Osteoblast (primary cell): ENCODE results near the gene NRIP1. TPM values are rescaled to one million over a fixed set of nuclear protein-coding genes. Genes with fewer than 3 reads are reported as not detected.

ENCODE experiments used
- DNase-seq: peaks from one replicate; pipeline ENCODE4 v3.0.0; 2011; ENCODE audit warnings: low spot score, mixed read lengths; ENCODE audit not compliant: insufficient read length; ENCODE audit errors: missing footprints
- H2AFZ ChIP-seq: 2 replicates; pipeline ENCODE4 v1.6.0; 2011; ENCODE audit warnings: mild to moderate bottlenecking, low read length
- H3K27ac ChIP-seq: 2 replicates; pipeline ENCODE4 v1.5.1; 2011; ENCODE audit warnings: mild to moderate bottlenecking, low read depth, low read length, moderate library complexity
- H3K27me3 ChIP-seq: 2 replicates; pipeline ENCODE4 v1.6.0; 2012; ENCODE audit warnings: mild to moderate bottlenecking, control low read depth, inconsistent platforms, low read length, moderate library complexity; ENCODE audit not compliant: insufficient read depth
- H3K36me3 ChIP-seq: 2 replicates; pipeline ENCODE4 v1.5.1; 2011; ENCODE audit warnings: mild to moderate bottlenecking, low read length, control low read depth, moderate library complexity; ENCODE audit not compliant: insufficient read depth
- H3K4me1 ChIP-seq: 2 replicates; pipeline ENCODE4 v1.5.1; 2011; ENCODE audit warnings: mild to moderate bottlenecking, low read length, control low read depth, moderate library complexity; ENCODE audit not compliant: insufficient read depth
- H3K4me2 ChIP-seq: 2 replicates; pipeline ENCODE4 v1.6.0; 2011; ENCODE audit warnings: mild to moderate bottlenecking, low read length; ENCODE audit not compliant: insufficient read depth
- H3K4me3 ChIP-seq: fragments of 200-600 bp; sonication (generic); 3 replicates; pipeline ENCODE4 v1.5.1; 2012; ENCODE audit warnings: mild to moderate bottlenecking, low read length, inconsistent platforms; ENCODE audit not compliant: insufficient read depth
- H3K79me2 ChIP-seq: 2 replicates; pipeline ENCODE4 v1.6.0; 2012; ENCODE audit warnings: mild to moderate bottlenecking, low read length, control low read depth, inconsistent platforms; ENCODE audit not compliant: insufficient read depth
- H3K9me3 ChIP-seq: 2 replicates; pipeline ENCODE4 v1.5.1; 2011; ENCODE audit warnings: low read depth, low read length, control low read depth
- H4K20me1 ChIP-seq: 2 replicates; pipeline ENCODE4 v1.6.0; 2012; ENCODE audit warnings: mild to moderate bottlenecking, low read length, control low read depth; ENCODE audit not compliant: insufficient read depth
- CTCF ChIP-seq: IDR thresholded peaks from 2 replicates; pipeline ENCODE4 v1.5.1; 2011; ENCODE audit warnings: mild to moderate bottlenecking, low read depth, low read length, moderate library complexity; ENCODE audit errors: extremely low read depth
- total RNA-seq: library from RNA; depleted of rRNA; stranded (reverse); fragments of >200 nt; gene quantifications from 2 replicates; pipeline ENCODE4 v1.2.3, GENCODE V29; 2012

NRIP1 gene
- total RNA-seq, 1 donor: 32.6 TPM

GRCh38 chr21:15090390-15090789 is 25.6 kb upstream of the NRIP1 start:
- no peaks in the 10 kb centered on the region for H3K27me3 ChIP-seq
- H3K4me3 ChIP-seq: no peak overlapping the region
- H3K27ac ChIP-seq: no peak overlapping the region
- H3K4me1 ChIP-seq: no peaks in the 10 kb centered on the region
- no peaks in the 10 kb centered on the region for H3K79me2 ChIP-seq
- no peak for TF ChIP-seq CTCF
- no peaks in the 10 kb centered on the region for H3K9me3 ChIP-seq
- no peaks in the 10 kb centered on the region for H3K36me3 ChIP-seq
- no peak overlapping the region for H3K4me2 ChIP-seq
- DNase-seq: no peak
- no peaks in the 10 kb centered on the region for H4K20me1 ChIP-seq
- no peak overlapping the region for H2AFZ ChIP-seq

- no peak for DNase-seq
- no peaks in the 10 kb centered on the region for H3K36me3 ChIP-seq
Measured at GRCh38 chr21:15088488-15088887, 23.7 kb upstream of the NRIP1 start.

GRCh38 chr21:15084668-15085067 is 19.9 kb upstream of the NRIP1 start:
- Histone ChIP-seq H3K4me1 (no peaks in the 10 kb centered on the region), H3K27ac (no peak overlapping the region), H3K4me2 (no peak overlapping the region), H3K27me3 (no peaks in the 10 kb centered on the region), H2AFZ (no peak overlapping the region), H3K9me3 (no peaks in the 10 kb centered on the region), H3K79me2 (no peaks in the 10 kb centered on the region), H3K36me3 (no peaks in the 10 kb centered on the region), H4K20me1 (no peaks in the 10 kb centered on the region), H3K4me3 (no peak overlapping the region)
- no peak for TF ChIP-seq CTCF
- DNase-seq: no peak

More at GRCh38 chr21:15088488-15088887, 23.7 kb upstream of the NRIP1 start:
- H3K4me2 ChIP-seq: no peak overlapping the region
- H3K4me3 ChIP-seq: no peak overlapping the region
- no peaks in the 10 kb centered on the region for H3K79me2 ChIP-seq
- no peaks in the 10 kb centered on the region for H4K20me1 ChIP-seq
- no peak overlapping the region for H2AFZ ChIP-seq
- no peaks in the 10 kb centered on the region for H3K27me3 ChIP-seq
- no peak for TF ChIP-seq CTCF
- no peaks in the 10 kb centered on the region for H3K9me3 ChIP-seq
- H3K4me1 ChIP-seq: no peaks in the 10 kb centered on the region
- no peak overlapping the region for H3K27ac ChIP-seq

GRCh38 chr21:15080526-15080925 is 15.7 kb upstream of the NRIP1 start:
- Histone ChIP-seq H4K20me1 (no peaks in the 10 kb centered on the region), H3K79me2 (no peaks in the 10 kb centered on the region), H3K4me1 (no peaks in the 10 kb centered on the region), H3K9me3 (no peaks in the 10 kb centered on the region), H3K4me2 (no peak overlapping the region), H3K27ac (no peak overlapping the region), H3K4me3 (no peak overlapping the region), H3K36me3 (no peaks in the 10 kb centered on the region), H2AFZ (no peak overlapping the region), H3K27me3 (no peaks in the 10 kb centered on the region)
- no peak for TF ChIP-seq CTCF
- no peak for DNase-seq
